ENCODE data around the gene CACNA2D3. TPM values are rescaled to one million over a fixed set of nuclear protein-coding genes. Genes with fewer than 3 reads are reported as not detected.

Gene CACNA2D3
- total RNA-seq, 2 donors from 2014 or later, result 0.97 TPM; not detected in 1

DNA sequence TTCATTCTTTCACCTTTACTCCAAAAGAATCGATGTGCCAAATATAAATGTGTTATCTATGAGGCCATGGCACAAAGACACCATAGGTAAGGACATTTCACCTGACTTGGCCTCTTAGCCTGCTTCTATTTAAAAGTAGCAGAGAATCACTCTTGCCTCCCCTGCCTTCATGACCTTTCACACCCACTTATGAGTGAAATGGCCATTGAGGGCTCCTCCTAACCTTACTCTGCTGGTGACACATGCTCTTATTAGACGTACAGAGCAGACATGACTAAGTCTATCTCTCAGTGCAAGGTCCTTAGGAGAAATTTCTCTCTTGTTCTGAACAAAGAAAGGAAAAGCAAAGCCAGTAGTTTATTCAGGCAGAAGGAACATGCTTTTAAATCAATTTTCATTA, 654.8 kb downstream of the CACNA2D3 start:
- H3K27me3 ChIP-seq (ENCODE audit: control insufficient read depth, insufficient read depth, low read length, poor library complexity, severe bottlenecking), result no peaks in the 10 kb centered on the region
- H3K36me3 Mint-ChIP-seq (ENCODE audit: low read depth), result no peaks in the 10 kb centered on the region
- no peaks in the 10 kb centered on the region for H3K4me1 ChIP-seq (ENCODE audit: control insufficient read depth, insufficient read depth, low read length)
- no peaks in the 10 kb centered on the region for H3K36me3 ChIP-seq (ENCODE audit: control insufficient read depth, insufficient read depth, low read length)
- WGBS, 2 experiments (ENCODE audit: insufficient coverage in 1 of 2, insufficient read length in 1 of 2), result 93% methylated on average over 2 of the region's 2 CpGs
- TF ChIP-seq, protein P1, sequence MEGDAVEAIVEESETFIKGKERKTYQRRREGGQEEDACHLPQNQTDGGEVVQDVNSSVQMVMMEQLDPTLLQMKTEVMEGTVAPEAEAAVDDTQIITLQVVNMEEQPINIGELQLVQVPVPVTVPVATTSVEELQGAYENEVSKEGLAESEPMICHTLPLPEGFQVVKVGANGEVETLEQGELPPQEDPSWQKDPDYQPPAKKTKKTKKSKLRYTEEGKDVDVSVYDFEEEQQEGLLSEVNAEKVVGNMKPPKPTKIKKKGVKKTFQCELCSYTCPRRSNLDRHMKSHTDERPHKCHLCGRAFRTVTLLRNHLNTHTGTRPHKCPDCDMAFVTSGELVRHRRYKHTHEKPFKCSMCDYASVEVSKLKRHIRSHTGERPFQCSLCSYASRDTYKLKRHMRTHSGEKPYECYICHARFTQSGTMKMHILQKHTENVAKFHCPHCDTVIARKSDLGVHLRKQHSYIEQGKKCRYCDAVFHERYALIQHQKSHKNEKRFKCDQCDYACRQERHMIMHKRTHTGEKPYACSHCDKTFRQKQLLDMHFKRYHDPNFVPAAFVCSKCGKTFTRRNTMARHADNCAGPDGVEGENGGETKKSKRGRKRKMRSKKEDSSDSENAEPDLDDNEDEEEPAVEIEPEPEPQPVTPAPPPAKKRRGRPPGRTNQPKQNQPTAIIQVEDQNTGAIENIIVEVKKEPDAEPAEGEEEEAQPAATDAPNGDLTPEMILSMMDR (conservative IDR thresholded peaks at IDR 0.05), result no peak
- H3K4me3 Mint-ChIP-seq, result no peak overlapping the region
- no peaks in the 10 kb centered on the region for H3K9me3 ChIP-seq (ENCODE audit: control insufficient read depth, low read length)
- no peaks in the 10 kb centered on the region for H3K27me3 Mint-ChIP-seq (ENCODE audit: insufficient read depth)
- no peaks in the 10 kb centered on the region for H3K4me1 Mint-ChIP-seq
- H3K9me3 Mint-ChIP-seq, result no peaks in the 10 kb centered on the region
- no peak overlapping the region for H3K9ac ChIP-seq (ENCODE audit: extremely low read depth, low read length, poor library complexity, severe bottlenecking)
- DNase-seq, result no peak
- no peak overlapping the region for H3K27ac Mint-ChIP-seq
- H3K27ac ChIP-seq (ENCODE audit: low read depth, low read length), result no peak overlapping the region
- no peak overlapping the region for H3K4me3 ChIP-seq (ENCODE audit: low read length)

DNA sequence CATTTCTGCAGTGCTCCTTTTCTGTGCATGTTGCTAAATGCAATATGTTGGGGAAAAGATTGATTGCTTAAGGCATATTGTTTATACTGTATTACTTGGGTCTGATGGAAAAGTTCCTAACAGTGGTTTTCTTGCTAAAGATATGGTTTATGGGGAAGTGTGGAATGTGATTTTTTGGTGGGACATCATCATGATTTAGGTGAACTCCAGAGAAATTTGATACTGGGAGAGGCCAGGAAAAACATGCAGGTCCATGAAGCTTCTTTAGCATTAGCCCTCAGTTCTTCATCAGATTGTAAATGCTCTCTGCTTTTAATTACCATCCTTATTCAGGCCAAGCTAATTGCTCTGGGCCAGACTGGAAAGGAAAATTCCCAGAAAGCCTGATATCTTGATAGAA, 658.0 kb downstream of the CACNA2D3 start:
- no peak for DNase-seq
- H3K4me1 Mint-ChIP-seq, result no peaks in the 10 kb centered on the region
- H3K27me3 ChIP-seq (ENCODE audit: control insufficient read depth, insufficient read depth, low read length, poor library complexity, severe bottlenecking), result no peaks in the 10 kb centered on the region
- H3K36me3 Mint-ChIP-seq (ENCODE audit: low read depth), result no peaks in the 10 kb centered on the region
- H3K27me3 Mint-ChIP-seq (ENCODE audit: insufficient read depth), result no peaks in the 10 kb centered on the region
- no peaks in the 10 kb centered on the region for H3K9me3 ChIP-seq (ENCODE audit: control insufficient read depth, low read length)
- H3K4me3 Mint-ChIP-seq, result no peak overlapping the region
- H3K4me1 ChIP-seq (ENCODE audit: control insufficient read depth, insufficient read depth, low read length), result no peaks in the 10 kb centered on the region
- TF ChIP-seq, protein P1 (conservative IDR thresholded peaks at IDR 0.05), result no peak
- H3K9me3 Mint-ChIP-seq, result no peaks in the 10 kb centered on the region
- no peak overlapping the region for H3K27ac Mint-ChIP-seq
- H3K4me3 ChIP-seq (ENCODE audit: low read length), result no peak overlapping the region
- H3K27ac ChIP-seq (ENCODE audit: low read depth, low read length), result no peak overlapping the region
- H3K36me3 ChIP-seq (ENCODE audit: control insufficient read depth, insufficient read depth, low read length), result no peaks in the 10 kb centered on the region
- no peak overlapping the region for H3K9ac ChIP-seq (ENCODE audit: extremely low read depth, low read length, poor library complexity, severe bottlenecking)

DNA sequence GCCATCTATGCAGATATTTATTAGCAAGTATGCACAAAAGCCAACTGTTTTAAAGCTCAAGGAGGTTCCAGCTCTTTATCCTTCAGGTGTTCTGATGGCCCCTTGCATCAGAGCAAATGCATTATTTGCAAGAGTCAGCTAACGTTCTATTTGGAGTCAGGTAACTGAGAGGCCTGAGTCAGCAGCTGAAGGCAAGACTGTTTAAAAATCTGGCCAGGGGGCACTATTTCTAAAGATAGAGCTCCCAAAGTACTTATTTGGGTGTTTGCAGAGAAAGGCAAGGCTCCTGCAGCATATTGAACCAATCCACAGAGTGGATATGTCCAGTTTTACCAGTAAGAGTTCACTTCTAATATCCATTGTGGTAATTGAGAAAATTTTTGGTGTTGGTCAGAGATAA, 659.4 kb downstream of the CACNA2D3 start:
- Histone ChIP-seq H3K36me3 (ENCODE audit: control insufficient read depth, insufficient read depth, low read length) (no peaks in the 10 kb centered on the region), H3K9ac (ENCODE audit: extremely low read depth, low read length, poor library complexity, severe bottlenecking) (no peak overlapping the region), H3K9me3 (ENCODE audit: control insufficient read depth, low read length) (peaks cover 5% of the 10 kb centered on the region), H3K4me1 (ENCODE audit: control insufficient read depth, insufficient read depth, low read length) (no peaks in the 10 kb centered on the region), H3K27ac (ENCODE audit: low read depth, low read length) (no peak overlapping the region), H3K27me3 (ENCODE audit: control insufficient read depth, insufficient read depth, low read length, poor library complexity, severe bottlenecking) (no peaks in the 10 kb centered on the region), H3K4me3 (ENCODE audit: low read length) (no peak overlapping the region)
- Mint-ChIP-seq H3K27ac (no peak overlapping the region), H3K27me3 (ENCODE audit: insufficient read depth) (no peaks in the 10 kb centered on the region), H3K9me3 (no peaks in the 10 kb centered on the region), H3K4me1 (no peaks in the 10 kb centered on the region), H3K36me3 (ENCODE audit: low read depth) (no peaks in the 10 kb centered on the region), H3K4me3 (no peak overlapping the region)
- TF ChIP-seq, protein P1 (conservative IDR thresholded peaks at IDR 0.05), result peak; percentile 59
- 67 to 86% methylated on average over 1 of the region's 1 CpG for WGBS, 2 experiments (ENCODE audit: insufficient coverage in 1 of 2, insufficient read length in 1 of 2)
- DNase-seq, result peak; percentile 58

Data from endodermal cell (in vitro differentiated cells).